Head of caudate nucleus (tissue), 42 donors: ENCODE data around the gene HMG20A.

Source experiments
- DNase-seq, 42 donors: peaks; one replicate each; pipeline versions ENCODE4 v3.0.0 to v3.0.0-alpha.2; 2020 to 2021; ENCODE audit warnings: mixed read lengths in 7 of 42
- intact Hi-C: fragments of 100-400 bp; cut with DNase I; formaldehyde crosslinking; loops from one replicate; pipeline ENCODE4 v1.15.0; 2022

HMG20A gene

DNA sequence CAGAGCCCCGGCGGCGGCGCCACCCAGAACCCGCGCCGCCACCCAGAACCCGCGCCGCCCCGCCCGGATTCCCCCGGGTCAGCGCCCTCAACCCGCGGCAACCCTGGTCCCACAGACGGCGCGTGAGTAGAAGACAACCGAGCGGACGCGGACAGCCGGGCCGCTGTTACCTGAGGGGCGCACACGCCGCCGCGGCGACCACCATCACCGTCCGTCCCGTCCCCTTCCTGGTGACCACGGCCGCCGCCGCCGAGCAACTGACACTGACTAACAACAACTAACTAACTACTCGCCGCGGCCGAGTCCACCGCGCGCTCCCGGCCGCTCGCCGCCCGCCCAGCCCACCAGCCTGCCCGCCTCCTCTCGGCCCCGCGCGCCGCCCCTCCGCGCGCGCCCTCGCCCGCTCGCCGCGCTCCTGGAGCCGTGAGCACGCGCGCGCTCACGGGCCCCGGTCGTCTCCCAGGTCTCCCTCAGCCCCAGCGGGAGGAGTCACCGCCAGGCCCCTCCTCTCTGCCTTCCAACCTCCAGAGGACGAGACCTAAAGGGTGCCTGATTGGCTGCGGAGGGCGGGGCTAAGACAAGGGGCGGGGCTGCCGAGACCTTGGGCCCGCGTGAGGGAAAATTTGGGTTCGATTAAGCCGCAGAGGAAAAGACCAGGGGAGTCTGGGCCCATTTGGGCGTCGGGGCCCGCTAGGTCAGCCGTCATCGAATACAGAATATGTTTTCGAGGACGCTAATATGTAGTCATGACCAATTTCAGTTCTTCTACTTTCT is 665 bp upstream of the HMG20A start, which contains the start of gene PEAK1:
TSS of gene PEAK1 (minus strand) at position 269 of the 774 bp plus-strand sequence. CDS start 238,178 bp downstream, outside the sequence.
- DNase-seq: peak; percentile 95 to 100 (median 99)
- intact Hi-C loops: loop anchor here (2.0 kb wide), 1 partner anchor 77 kb away; no protein-coding TSS in a partner anchor

- DNase-seq: peak in 3 of 42 donors; percentile 6 to 11 (median 8)
- intact Hi-C loops: loop anchor here (2.0 kb wide), 1 partner anchor 75 kb away; no protein-coding TSS in a partner anchor
Measured at GRCh38 chr15:77421370-77421700, 647 bp downstream of the HMG20A start.

GRCh38 chr15:77425104-77425503 is 4.4 kb downstream of the HMG20A start:
- no peak for DNase-seq
- intact Hi-C loops: no loop called here

GRCh38 chr15:77426377-77426776 is 5.7 kb downstream of the HMG20A start:
- no peak for DNase-seq
- intact Hi-C loops: no loop called here

GRCh38 chr15:77426871-77427270 is 6.2 kb downstream of the HMG20A start:
- no peak for DNase-seq
- intact Hi-C loops: no loop called here

DNA sequence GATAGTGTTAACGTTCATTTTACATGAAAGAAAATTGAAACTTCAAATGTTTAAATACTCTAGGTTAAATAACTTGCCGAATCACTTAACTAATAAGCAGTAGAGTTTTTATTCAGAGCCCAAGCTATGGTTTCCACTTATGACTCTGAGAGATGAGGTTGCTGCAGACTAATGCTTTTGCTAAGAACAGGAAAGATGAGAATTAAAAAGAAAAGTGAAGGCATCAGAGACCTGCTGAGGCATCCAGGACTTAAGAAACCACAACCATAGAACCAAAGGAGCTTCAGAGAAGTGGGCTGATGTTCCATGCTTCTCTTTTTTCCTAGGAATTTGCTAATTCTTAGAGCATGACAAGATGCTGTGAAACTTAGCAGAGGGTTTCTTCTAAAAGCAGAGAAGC is 9.5 kb downstream of the HMG20A start:
- DNase-seq: no peak
- intact Hi-C loops: no loop called here

- intact Hi-C loops: no loop called here
Measured at GRCh38 chr15:77430652-77431051, 10.0 kb downstream of the HMG20A start.

DNA sequence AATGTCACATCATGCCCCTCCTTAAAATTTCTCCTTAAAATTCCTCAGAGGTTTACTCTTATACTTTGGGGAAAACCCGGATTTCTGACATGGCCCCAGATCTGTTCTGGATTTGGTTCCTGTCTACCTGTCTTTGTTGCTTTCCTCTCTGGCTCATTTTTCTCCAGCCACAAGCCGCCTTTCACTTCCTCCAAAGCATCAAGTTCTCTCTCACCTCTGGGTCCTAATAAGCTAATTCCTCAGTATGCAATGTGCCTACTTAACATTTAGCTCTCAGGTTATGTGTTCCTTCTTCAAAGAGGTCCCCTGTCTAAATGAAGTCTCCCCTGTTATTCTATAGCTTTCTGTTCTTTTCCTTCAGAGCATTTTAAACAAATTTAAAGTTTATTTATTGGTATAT is 16.1 kb downstream of the HMG20A start:
- intact Hi-C loops: no loop called here
- no peak for DNase-seq

More at GRCh38 chr15:77430652-77431051, 10.0 kb downstream of the HMG20A start:
- no peak for DNase-seq

- DNase-seq: no peak
- intact Hi-C loops: no loop called here
Measured at GRCh38 chr15:77437264-77437663, 16.6 kb downstream of the HMG20A start.

- no peak for DNase-seq
Measured at GRCh38 chr15:77440378-77440999, 19.8 kb downstream of the HMG20A start.

DNA sequence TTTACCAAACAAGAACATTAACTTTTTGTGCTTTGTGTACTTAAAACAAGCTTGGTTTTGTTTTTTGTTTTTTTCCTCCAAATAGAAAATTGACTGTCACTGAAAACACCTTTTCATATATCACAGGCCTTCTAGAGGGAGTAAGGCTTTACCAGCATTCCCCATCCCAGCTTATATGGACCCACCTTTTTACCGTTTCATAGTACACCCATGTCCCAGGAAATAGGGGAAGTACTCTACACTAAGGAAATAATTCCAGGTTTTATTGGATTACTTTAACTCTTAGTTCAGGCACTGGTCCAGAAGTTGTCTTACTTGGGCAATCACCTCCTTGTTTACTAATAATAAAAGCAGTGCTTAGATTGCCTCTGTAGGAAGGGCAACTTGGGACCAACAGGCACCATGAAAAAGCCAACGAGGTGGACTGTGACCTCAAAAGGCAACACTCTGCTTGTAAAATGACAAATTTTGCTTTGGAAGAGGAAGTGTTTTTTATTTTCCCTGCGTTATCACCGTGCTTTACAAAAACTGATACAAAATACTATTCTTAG is 26.2 kb downstream of the HMG20A start:
- DNase-seq: no peak
- intact Hi-C loops: no loop called here

More at GRCh38 chr15:77440378-77440999, 19.8 kb downstream of the HMG20A start:
- intact Hi-C loops: no loop called here

DNA sequence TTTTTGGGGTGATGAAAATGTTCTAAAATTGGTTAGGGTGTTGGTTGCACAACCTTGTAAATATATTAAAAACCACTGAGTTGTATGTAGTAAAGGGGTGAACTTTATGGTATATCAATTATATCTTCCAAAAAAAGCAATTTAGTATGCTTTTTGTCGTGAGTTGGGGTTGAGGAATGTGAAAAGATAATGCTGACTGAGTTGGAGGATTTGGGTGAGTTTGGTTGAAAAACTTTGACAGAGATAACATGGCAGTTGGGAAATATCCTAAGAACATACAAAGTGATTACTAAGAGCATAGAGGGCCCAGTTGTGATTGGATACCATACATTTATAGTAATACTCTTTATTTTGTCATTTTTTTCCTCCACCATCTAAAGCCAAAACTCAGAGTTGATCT is 33.6 kb downstream of the HMG20A start:
- intact Hi-C loops: no loop called here
- DNase-seq: no peak

DNA sequence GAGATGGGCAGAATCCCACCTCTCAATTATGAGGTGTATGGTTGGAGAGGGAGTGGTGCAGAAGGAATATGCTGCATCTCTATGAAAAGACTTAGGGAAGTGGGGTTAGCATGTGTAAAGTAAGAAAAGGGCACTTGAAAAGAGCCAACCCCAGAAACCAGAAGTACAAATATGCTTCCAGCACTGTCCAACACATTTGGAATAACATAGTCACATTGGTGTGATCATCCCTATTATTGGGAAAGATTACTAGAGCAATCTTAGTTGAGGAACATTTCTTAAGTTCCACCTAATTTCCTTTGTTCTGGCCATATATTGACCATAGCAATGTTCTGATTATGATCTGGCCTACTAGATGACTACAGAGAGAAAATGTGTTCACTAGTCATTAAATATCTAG is 34.3 kb downstream of the HMG20A start:
- DNase-seq: no peak
- intact Hi-C loops: no loop called here

DNA sequence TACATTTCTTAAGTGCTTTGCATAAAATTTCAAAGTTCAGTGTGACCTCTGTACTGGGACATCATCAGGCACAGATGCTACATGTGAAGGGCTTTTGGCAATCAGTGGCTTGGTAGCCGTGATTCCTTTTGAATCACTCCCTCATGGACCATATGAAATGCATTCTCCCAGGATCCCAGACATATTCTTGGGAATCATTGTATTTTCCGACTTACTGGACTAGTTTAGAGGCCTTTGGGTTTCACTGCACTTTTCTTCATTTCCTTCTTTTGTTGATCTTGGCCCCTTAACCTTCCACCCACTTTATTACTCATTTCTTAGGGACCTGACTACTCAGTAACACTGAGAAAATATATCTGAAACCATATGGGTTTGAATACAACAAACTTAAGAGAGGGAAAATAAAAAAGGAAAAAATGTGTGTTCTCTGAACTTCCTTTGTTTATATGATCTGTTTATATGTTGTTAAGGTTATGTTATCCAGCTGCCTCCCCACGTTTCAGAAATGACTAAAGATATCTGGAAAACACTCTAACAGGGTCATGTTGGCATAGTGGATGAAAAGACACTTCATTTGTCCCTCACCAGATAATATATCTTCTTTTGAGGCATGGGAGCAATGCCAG is 35.1 kb downstream of the HMG20A start:
- intact Hi-C loops: no loop called here
- no peak for DNase-seq

DNA sequence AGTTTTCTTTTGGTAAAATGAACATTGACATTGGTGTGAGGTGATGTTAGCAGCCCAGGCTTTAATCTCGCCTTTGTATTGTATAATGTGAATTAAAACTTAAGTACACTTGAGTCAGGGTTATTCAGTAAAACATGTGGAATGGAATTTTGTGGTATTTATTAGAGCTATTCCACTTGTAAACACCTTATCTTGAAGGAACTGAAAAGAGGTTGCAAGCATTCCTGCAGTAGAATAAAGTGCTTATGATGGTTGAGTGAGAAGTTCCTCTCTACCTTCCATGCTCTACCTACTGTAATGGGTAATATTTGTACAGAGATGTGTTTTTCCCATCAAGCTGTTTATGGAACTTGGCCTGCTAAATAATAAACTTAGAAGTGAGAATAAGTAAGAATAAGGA is 36.1 kb downstream of the HMG20A start:
- intact Hi-C loops: no loop called here
- DNase-seq: no peak

- intact Hi-C loops: no loop called here
- DNase-seq: peak in 13 of 42 donors; percentile 2 to 55 (median 21)
Measured at GRCh38 chr15:77457191-77457904, 36.7 kb downstream of the HMG20A start.

DNA sequence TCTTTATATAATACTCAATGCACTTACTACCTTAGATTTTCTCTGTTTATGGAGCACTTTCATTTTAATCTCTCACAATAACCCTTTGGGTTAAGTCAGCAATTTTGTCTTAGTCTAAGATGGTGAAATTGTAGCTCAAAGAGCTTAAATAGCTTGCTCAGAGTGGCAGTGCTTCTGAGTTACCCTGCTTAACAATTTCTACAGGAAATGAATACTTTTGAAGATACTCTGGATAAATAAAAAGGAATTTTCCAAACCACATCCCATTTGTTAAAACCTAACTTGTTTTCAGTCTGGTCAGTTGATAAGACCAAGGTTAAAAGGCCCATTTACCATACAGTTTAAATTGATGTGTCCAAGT is 37.2 kb downstream of the HMG20A start:
- intact Hi-C loops: no loop called here

DNA sequence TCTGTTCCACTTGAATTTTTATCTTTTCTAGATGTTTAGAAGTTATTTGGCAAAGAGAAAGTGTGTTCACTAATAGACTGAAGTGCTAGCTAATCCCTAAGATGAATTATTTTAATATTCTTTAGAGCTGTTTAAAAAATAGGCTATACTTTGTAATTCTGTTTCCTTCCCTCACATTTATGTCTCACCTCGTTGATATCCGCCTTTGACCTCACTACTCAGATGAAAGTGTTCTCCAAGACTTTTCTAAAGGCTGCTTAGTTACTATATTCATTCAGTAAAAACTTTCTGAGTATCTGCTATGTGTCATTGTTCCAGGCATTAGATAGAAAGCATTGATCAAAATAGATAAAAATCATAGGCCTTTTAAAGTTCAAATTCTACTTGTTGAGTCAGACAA is 38.3 kb downstream of the HMG20A start:
- DNase-seq: no peak
- intact Hi-C loops: no loop called here

More for the DNA sequence above, 37.2 kb downstream of the HMG20A start:
- no peak for DNase-seq

DNA sequence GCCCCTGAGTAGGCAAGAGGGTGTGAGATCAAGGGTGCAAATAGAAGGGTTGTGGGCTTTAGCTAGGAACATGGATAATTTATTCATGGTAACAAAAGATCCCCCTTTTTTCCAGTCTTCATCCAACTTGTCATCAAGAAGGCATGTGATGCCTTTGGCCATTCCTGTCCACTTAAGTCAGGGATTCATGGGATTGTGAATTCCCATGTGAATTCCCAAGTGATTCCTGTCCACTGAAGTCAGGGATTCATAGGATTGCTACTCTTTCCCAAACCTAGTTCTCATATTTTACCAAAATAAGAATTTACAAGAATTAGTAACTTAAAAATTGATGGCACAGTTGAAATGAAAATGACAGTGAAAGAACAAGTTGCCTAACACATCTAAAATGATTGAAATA is 40.8 kb downstream of the HMG20A start:
- intact Hi-C loops: no loop called here
- no peak for DNase-seq
